Stimulated activated naive CD8-positive, alpha-beta T cell treated with anti-CD3 and anti-CD28 coated beads, Interleukin-15, Interleukin-2, amounts not matched to agents 100 U/mL and 50 U/mL, for 24 hours (primary cell): ENCODE measurements around the gene FLT3LG.
A peak's percentile ranks its signal among the peaks of the same experiment; 100 is the strongest.

ENCODE experiments used
- ATAC-seq: fragments of 150-1000 bp; cut with Tn5 transposase; one replicate; pipeline ENCODE4 v1.10.0; 2021
- DNase-seq: peaks from one replicate; pipeline ENCODE4 v3.0.0; 2021

FLT3LG gene

DNA sequence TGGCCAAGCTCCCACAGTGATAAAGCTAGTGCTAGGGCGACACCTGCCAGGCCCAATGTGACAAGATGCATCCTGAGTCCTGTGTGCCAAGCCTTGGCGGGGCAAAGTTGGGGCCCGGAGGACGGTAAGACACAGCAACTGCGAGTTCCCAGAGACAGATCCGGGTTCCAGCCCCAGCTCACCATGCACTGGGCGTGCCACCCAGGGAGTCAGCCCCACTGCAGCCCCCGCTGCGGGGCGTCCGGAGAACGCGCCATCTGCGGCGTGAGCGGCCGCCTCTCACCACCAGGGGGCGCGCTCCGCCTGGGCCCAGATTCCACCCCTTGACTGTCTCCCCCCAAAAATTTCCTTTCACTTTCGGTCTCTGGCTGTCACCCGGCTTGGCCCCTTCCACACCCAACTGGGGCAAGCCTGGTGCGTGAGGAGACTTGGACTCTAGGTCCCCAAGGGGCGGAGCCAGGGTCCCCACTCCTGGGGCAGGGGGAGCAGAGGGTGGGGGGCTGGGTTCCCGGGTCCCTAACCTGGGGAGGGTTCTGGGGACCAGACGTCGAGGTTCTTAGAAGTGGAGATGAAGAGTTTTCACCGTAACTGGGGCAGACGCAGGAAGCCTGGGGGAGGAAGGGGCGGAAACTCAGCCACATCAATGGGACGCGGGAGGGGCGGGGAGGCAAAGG lies at the start of gene FLT3LG:
TSS of gene FLT3LG (plus strand) at position 348 of the 674 bp plus-strand sequence. CDS start 425 bp downstream, outside the sequence.
- ATAC-seq (peak; percentile 56), DNase-seq (peak; percentile 92)

DNA sequence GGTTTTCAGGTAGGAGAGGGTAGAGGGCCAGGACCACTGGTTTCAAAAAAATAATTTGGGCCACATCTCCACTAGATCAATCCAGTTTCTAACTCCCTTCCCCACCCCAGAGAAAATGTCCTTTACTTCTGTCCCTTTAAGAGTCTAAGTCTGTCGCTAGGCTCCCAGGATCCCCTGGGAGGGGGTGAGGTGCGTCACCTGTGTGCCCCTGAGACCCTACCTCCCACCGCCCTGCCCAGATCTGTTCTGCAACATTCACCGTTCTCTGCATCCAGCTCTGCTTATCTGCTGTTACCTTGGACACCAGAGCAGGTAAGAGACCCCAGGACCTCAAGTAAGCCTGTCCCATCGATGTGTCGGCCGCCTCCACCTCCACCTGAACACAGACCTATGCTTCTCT lies 48.8 kb upstream of the FLT3LG start, which contains the start of gene GFY:
TSS of gene GFY (plus strand) at position 211 of the 400 bp plus-strand sequence. CDS start 1,043 bp downstream, outside the sequence.
- no peak for ATAC-seq

GRCh38 chr19:49425922-49426592 lies 48.0 kb upstream of the FLT3LG start:
- ATAC-seq = no peak
- peak; percentile 65 for DNase-seq

More for the DNA sequence above, 48.8 kb upstream of the FLT3LG start, which contains the start of gene GFY:
- DNase-seq = no peak

DNA sequence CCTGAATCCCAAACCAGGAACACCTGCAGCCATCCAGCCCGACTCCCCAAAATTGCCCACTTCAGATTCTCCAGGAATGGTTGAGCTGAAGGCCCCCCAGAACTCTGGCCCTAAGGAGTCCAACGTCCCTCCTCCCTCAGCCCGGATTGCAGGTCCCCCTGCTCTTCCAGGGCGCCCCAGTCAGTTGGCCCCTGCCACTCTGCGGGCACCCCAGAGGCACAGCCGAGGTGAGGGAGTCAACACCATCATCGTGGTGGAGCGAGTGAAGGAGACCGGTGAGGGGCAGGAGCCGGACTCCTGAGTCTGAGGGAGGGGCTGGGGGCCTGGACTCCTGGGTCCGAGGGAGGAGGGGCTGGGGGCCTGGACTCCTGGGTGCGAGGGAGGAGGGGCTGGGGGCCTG lies 46.7 kb upstream of the FLT3LG start:
- DNase-seq (no peak), ATAC-seq (no peak)

DNA sequence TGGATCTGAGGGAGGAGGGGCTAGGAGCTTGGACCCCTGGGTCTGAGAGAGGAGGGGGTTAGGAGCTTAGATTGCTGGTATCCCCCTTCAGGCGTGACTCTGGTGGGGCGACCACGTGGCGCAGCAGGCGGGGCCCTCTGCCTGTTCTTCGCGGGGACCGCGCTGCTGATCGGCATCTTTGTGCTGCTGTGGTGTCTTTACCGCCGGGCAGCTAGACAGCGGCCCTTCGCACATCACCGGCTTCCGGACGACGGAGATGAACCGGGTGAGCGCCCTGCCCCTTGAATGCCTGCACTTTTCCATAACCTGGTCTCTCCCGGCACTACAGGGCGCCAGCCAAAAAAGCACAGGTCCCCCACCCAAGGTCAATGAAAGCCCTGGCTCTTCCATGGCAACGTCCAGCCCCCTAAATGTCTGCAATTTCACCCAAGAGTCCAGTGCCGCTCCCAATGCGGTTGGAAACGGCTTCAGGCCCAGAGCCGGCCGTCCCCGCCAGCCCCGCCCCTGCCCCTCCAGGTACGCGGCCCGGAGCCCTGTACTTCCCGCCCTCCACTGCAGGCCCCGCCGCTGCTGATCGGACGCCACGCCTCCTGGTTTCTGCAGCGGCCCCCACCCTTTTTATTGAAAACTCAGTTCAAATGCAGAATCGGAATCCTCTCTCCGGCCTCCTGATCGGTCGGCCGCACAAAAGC lies 46.0 kb upstream of the FLT3LG start:
- DNase-seq (peak; percentile 39), ATAC-seq (peak; percentile 38)

- DNase-seq (no peak), ATAC-seq (no peak)
These were observed 45.2 kb upstream of the FLT3LG start for GRCh38 chr19:49428547-49429451.

DNA sequence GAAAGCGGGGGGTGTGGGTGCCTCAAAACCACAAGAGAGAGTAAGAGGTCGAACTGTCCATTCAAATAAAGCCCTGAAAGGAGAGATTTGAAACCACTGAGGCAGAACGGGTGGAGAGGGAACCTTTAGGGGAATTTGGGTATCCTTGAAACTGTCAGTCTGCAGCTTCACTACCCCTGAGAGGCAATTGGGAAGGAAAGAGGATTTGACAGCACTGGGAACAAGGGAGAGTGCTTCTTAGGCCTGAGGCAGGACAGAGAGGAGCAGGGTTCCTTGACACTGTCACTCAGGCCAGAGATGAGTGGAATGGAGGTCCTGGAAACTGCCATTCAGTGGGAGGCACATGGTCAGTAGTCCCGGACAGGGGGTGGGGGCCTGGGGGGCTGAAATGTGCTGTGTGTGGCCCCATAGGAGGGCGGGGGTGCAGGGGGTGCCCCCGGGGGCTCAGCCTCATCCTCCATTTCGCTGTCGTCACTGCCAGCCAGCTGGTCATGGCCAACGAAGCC lies 43.8 kb upstream of the FLT3LG start:
- no peak for DNase-seq
- no peak for ATAC-seq

DNA sequence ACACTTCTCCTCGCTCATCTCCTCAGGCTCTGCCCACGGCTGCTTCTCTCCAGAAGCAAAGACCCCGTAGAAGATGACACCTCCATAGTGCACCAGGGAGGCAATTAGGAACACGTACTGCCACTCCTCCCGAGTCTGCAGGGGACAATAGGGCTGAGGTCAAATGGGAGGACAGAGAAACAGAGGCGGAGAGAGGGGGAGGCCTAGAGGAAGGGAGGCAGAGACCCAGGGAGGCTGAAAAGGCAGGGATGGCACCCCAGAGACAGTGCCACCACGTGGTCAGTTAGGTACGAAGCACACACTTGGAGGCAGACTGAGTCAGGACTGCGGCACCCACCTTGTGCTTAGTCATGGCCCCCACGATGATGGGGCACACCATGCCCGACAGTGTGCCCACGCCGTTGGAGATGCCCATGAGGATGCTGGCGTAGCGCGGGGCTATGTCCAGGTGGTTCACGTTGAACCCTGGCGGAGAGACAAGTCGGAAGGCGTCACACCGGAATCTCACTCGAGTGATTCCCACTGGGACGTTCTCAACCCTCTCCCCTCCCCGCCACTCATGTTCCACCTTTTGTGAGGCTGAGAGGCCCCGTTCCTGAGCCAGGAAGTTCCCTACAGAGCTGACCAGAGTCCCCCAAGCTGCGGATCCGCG lies 43.2 kb upstream of the FLT3LG start:
- peak; percentile 45 for DNase-seq
- ATAC-seq = peak; percentile 54

GRCh38 chr19:49431330-49431749 lies 42.7 kb upstream of the FLT3LG start:
- ATAC-seq (no peak), DNase-seq (peak; percentile 46)

GRCh38 chr19:49432141-49433073 lies 41.6 kb upstream of the FLT3LG start:
- no peak for DNase-seq
- ATAC-seq = no peak

DNA sequence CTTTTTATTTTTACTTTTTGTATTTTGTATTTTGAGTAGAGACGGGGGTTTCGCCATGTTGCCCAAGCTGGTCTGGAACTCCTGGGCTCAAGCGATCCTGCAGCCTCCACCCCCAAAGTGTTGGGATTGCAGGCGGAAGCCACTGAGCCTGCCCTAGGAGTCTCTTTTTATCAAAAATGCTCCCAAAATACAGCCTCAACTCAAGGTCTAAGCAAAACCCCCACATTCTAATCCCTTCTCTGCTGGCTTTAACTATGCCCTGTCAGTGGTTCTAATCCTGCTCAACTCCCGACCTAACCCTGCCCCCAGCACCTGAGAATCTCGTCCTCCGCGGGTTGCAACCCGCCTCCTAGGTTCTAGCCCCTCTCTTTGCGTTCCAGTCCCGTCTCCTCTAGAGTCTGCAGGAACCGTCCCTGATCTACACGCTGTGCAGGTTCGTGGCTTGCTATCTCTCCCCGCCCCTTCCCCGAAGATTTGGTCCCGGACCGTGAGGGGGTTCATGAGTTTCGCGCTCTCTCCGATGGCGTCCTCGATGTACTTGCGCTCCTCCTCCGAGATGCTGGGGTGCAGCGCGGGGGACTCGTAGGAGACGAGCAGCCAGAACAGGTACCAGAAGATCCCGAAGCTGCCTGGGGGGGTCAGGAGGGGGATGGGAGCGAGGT lies 40.6 kb upstream of the FLT3LG start:
- ATAC-seq (no peak), DNase-seq (no peak)

- DNase-seq = no peak
- no peak for ATAC-seq
These were observed 39.0 kb upstream of the FLT3LG start for GRCh38 chr19:49434907-49435583.

GRCh38 chr19:49435670-49436069 lies 38.3 kb upstream of the FLT3LG start:
- ATAC-seq (no peak), DNase-seq (no peak)

GRCh38 chr19:49436381-49437017 lies 37.5 kb upstream of the FLT3LG start:
- ATAC-seq (peak; percentile 14), DNase-seq (peak; percentile 80)

DNA sequence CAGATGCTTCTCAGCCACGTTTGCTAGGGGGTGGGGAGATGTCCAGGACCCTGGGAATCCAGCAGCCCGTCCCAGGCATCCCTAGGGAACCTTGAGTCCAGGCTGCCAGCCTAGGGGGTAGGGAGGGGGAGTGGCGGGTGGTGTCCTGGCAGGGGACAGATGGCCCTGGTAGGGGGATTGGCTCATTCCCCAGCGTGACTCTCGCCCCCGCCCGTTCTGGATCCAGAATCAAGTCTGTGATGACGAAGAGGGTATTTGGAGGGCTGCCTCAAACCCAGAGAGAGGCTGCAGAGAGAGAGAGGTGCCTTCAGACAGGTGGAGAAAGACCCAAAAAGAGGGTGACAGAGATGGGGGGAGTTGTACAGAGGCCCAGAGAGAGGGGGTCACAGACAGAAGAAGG lies 36.8 kb upstream of the FLT3LG start:
- ATAC-seq = no peak
- no peak for DNase-seq

GRCh38 chr19:49438261-49438660 lies 35.8 kb upstream of the FLT3LG start:
- ATAC-seq (no peak), DNase-seq (no peak)

DNA sequence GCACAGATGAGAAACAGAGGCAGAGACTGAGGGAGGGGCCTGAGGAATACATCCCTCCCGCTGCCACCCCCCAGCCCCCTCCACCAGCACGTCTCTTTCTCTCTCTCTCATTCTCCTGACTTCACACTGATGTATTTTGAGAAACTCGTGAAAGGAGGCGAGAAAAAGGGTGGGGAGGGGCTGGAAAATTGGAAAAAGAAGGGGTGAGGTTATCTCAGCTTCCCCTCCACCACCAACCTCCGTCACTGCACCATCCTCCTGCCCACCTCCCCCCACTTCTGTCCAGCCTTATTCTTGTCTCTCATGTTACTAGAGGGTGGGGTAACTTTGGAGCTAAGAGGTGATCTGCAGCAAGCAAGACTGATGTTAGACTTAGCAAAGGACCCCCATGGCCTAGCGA lies 34.2 kb upstream of the FLT3LG start:
- no peak for DNase-seq
- no peak for ATAC-seq

- DNase-seq = no peak
These were observed 33.4 kb upstream of the FLT3LG start for GRCh38 chr19:49440439-49441209.

More at GRCh38 chr19:49440439-49441209, 33.4 kb upstream of the FLT3LG start:
- no peak for ATAC-seq
